Measurements from ENCODE around the gene KPNB1.
"Not testable (repeated sequence)": the region's sequence is repeated elsewhere in the genome, so short reads cannot be mapped to it uniquely, and the experiment has no call there.

KPNB1 gene

GRCh38 chr17:47676510-47677165, 26.9 kb downstream of the KPNB1 start:
- ChIA-PET CTCF (interaction anchor here (1.0 to 7.2 kb wide), 6 partner anchors 11 to 41 kb away, joined by 3 to 88 read pairs (median 4); no protein-coding TSS in a partner anchor), POLR2A (interaction anchor here (0.5 to 0.9 kb wide), 3 partner anchors 10 to 62 kb away, joined by 3 to 4 read pairs (median 4); no protein-coding TSS in a partner anchor)
- DNase-seq (ENCODE audit: extremely low spot score), result no peak
- TF ChIP-seq CTCF (IDR thresholded peaks at IDR 0.05; ENCODE audit: control extremely low read depth, extremely low read depth, low read depth, missing control alignments), result no peak

GRCh38 chr17:47678196-47678595, 28.5 kb downstream of the KPNB1 start:
- ChIA-PET POLR2A (interaction anchor here (0.9 to 1.0 kb wide), 2 partner anchors 11 to 29 kb away, joined by 6 read pairs; no protein-coding TSS in a partner anchor), CTCF (interaction anchor here (0.7 to 7.2 kb wide), 7 partner anchors 13 to 63 kb away, joined by 3 to 88 read pairs (median 4); no protein-coding TSS in a partner anchor)
- no peak for DNase-seq (ENCODE audit: extremely low spot score)
- no peak for TF ChIP-seq CTCF (IDR thresholded peaks at IDR 0.05; ENCODE audit: control extremely low read depth, extremely low read depth, low read depth, missing control alignments)

- DNase-seq (ENCODE audit: extremely low spot score), result no peak
Measured at GRCh38 chr17:47682138-47682537, 32.4 kb downstream of the KPNB1 start.

GRCh38 chr17:47682727-47683126, 33.0 kb downstream of the KPNB1 start:
- DNase-seq (ENCODE audit: extremely low spot score); POLR2A ChIA-PET: not testable (repeated sequence)
- CTCF ChIA-PET, result interaction anchor here (7.2 kb wide), 1 partner anchor 18 kb away, joined by 88 read pairs; no protein-coding TSS in a partner anchor

More at GRCh38 chr17:47682138-47682537, 32.4 kb downstream of the KPNB1 start:
- CTCF ChIA-PET, result interaction anchor here (7.2 kb wide), 1 partner anchor 17 kb away, joined by 88 read pairs; no protein-coding TSS in a partner anchor
- POLR2A ChIA-PET, result no interaction called here
- TF ChIP-seq CTCF (IDR thresholded peaks at IDR 0.05; ENCODE audit: control extremely low read depth, extremely low read depth, low read depth, missing control alignments), result no peak

- POLR2A ChIA-PET, result interaction anchor here (0.7 kb wide), 1 partner anchor 494 kb away, joined by 3 read pairs; no protein-coding TSS in a partner anchor
- no peak for DNase-seq (ENCODE audit: extremely low spot score)
- TF ChIP-seq CTCF (IDR thresholded peaks at IDR 0.05; ENCODE audit: control extremely low read depth, extremely low read depth, low read depth, missing control alignments), result no peak
- CTCF ChIA-PET, result interaction anchor here (1.0 kb wide), 1 partner anchor 12 kb away, joined by 3 read pairs; no protein-coding TSS in a partner anchor
Measured at GRCh38 chr17:47684025-47684424, 34.3 kb downstream of the KPNB1 start.

GRCh38 chr17:47684535-47685193, 34.9 kb downstream of the KPNB1 start:
- ChIA-PET POLR2A (interaction anchor here (0.7 kb wide), 1 partner anchor 494 kb away, joined by 3 read pairs; no protein-coding TSS in a partner anchor), CTCF (interaction anchor here (1.0 kb wide), 1 partner anchor 13 kb away, joined by 3 read pairs; no protein-coding TSS in a partner anchor)

More at GRCh38 chr17:47684535-47685193, 34.9 kb downstream of the KPNB1 start:
- DNase-seq (ENCODE audit: extremely low spot score), result no peak
- no peak for TF ChIP-seq CTCF (IDR thresholded peaks at IDR 0.05; ENCODE audit: control extremely low read depth, extremely low read depth, low read depth, missing control alignments)

Measured in GM10248 (cell line).